K562 (cell line): ENCODE results near the gene RBMS1. TPM values are rescaled to one million over a fixed set of nuclear protein-coding genes. Genes with fewer than 3 reads are reported as not detected.

Experiments
- BRF1 ChIP-seq: IDR thresholded peaks from 3 replicates; pipeline ENCODE4 v1.6.1; 2011; ENCODE audit warnings: borderline replicate concordance, mild to moderate bottlenecking; ENCODE audit not compliant: insufficient read length; ENCODE audit errors: extremely low read depth
- E2F6 ChIP-seq, 2 experiments: IDR thresholded peaks; 2 replicates each; pipeline ENCODE4 v1.6.1; 2011; ENCODE audit warnings: borderline replicate concordance in 1 of 2, control low read depth in 1 of 2, low read depth in 1 of 2, low read length in 1 of 2, mild to moderate bottlenecking in 1 of 2, mixed read lengths in 1 of 2, moderate library complexity in 1 of 2; ENCODE audit not compliant: insufficient read depth in 1 of 2, insufficient read length in 1 of 2, poor library complexity in 1 of 2, severe bottlenecking in 1 of 2; ENCODE audit errors: extremely low read depth in 1 of 2
- FOSL1 ChIP-seq: fragments of 200-800 bp; sonication (Bioruptor generic); conservative IDR thresholded peaks from 2 replicates; pipeline ENCODE4 v1.6.1; 2016; ENCODE audit warnings: missing genetic modification characterization, missing compliant biosample characterization
- FOXA3 ChIP-seq, 2 experiments: fragments of 450-650 bp in 1 of 2; sonication (generic) in 1 of 2; formaldehyde crosslinking; IDR thresholded peaks in 1 of 2; conservative IDR thresholded peaks in 1 of 2; 2 replicates each; pipeline versions ENCODE4 v1.4.0 to v1.8.0; 2020 to 2022; ENCODE audit warnings: mild to moderate bottlenecking in 2 of 2, missing genetic modification reagents in 1 of 2
- HNRNPUL1 ChIP-seq: fragments of 200-400 bp; formaldehyde crosslinking; IDR thresholded peaks from 2 replicates; pipeline ENCODE4 v1.6.1; 2017; ENCODE audit warnings: low read length
- KAT8 ChIP-seq: fragments of 450-650 bp; IDR thresholded peaks from 2 replicates; pipeline ENCODE4 v1.6.1; 2016; ENCODE audit warnings: low read depth, mild to moderate bottlenecking
- LCOR ChIP-seq: sonication (generic); formaldehyde crosslinking; IDR thresholded peaks from 2 replicates; pipeline ENCODE4 v1.8.0; 2022; ENCODE audit warnings: mild to moderate bottlenecking, missing genetic modification reagents
- LEF1 ChIP-seq: fragments of 450-650 bp; IDR thresholded peaks from 2 replicates; pipeline ENCODE4 v1.6.1; 2016; ENCODE audit warnings: mild to moderate bottlenecking
- MXI1 ChIP-seq: IDR thresholded peaks from 2 replicates; pipeline ENCODE4 v1.6.1; 2011; ENCODE audit warnings: low read depth, mild to moderate bottlenecking, improper control_type of control experiment, low read length
- MYNN ChIP-seq, 2 experiments: sonication (generic); formaldehyde crosslinking in 1 of 2; IDR thresholded peaks; 2 replicates each; pipeline versions ENCODE4 v1.5.0 to v1.6.1; 2016 to 2020; ENCODE audit warnings: antibody characterized with exemption in 1 of 2, missing genetic modification reagents in 1 of 2
- NCOA4 ChIP-seq: fragments of 450-650 bp; IDR thresholded peaks from 2 replicates; pipeline ENCODE4 v1.6.1; 2018; ENCODE audit warnings: mild to moderate bottlenecking; ENCODE audit not compliant: partially characterized antibody
- PHB2 ChIP-seq: fragments of 450-650 bp; IDR thresholded peaks from 2 replicates; pipeline ENCODE4 v1.6.1; 2017; ENCODE audit warnings: low read depth
- PRDM10 ChIP-seq: fragments of 450-650 bp; IDR thresholded peaks from 2 replicates; pipeline ENCODE4 v1.6.1; 2018; ENCODE audit not compliant: partially characterized antibody
- RAD51 ChIP-seq: fragments of 450-650 bp; IDR thresholded peaks from 2 replicates; pipeline ENCODE4 v1.7.1; 2016; ENCODE audit warnings: low read depth, mild to moderate bottlenecking, borderline replicate concordance
- RCOR1 ChIP-seq, 2 experiments: IDR thresholded peaks; 2 replicates each; pipeline ENCODE4 v1.6.1; 2012; ENCODE audit warnings: low read depth in 2 of 2, low read length in 2 of 2, borderline replicate concordance in 1 of 2, improper control_type of control experiment in 1 of 2
- SMAD2 ChIP-seq: fragments of 150-350 bp; IDR thresholded peaks from 2 replicates; pipeline ENCODE4 v1.6.1; 2014; ENCODE audit warnings: low read depth, mild to moderate bottlenecking, low read length
- TOE1 ChIP-seq, 2 experiments: fragments of 450-650 bp in 1 of 2; sonication (generic) in 1 of 2; formaldehyde crosslinking in 1 of 2; IDR thresholded peaks; 2 replicates each; pipeline versions ENCODE4 v1.7.1 to v1.8.0; 2016 to 2022; ENCODE audit warnings: borderline replicate concordance in 2 of 2, mild to moderate bottlenecking in 2 of 2, antibody characterized with exemption in 1 of 2, inconsistent platforms in 1 of 2, low read depth in 1 of 2, missing genetic modification reagents in 1 of 2, moderate library complexity in 1 of 2
- USF2 ChIP-seq: sonication (generic); formaldehyde crosslinking; IDR thresholded peaks from 2 replicates; pipeline ENCODE4 v1.5.0; 2020; ENCODE audit warnings: missing genetic modification reagents
- XRCC3 ChIP-seq: fragments of 450-650 bp; IDR thresholded peaks from 2 replicates; pipeline ENCODE4 v1.6.1; 2017; ENCODE audit warnings: mild to moderate bottlenecking, moderate library complexity
- ZNF184 ChIP-seq: sonication (generic); formaldehyde crosslinking; IDR thresholded peaks from 2 replicates; pipeline ENCODE4 v1.5.0; 2020; ENCODE audit warnings: missing genetic modification reagents
- ZNF23 ChIP-seq: fragments of 250-450 bp; sonication (Bioruptor Pico); IDR thresholded peaks from 2 replicates; pipeline ENCODE4 v1.4.0; 2020; ENCODE audit warnings: mild to moderate bottlenecking
- ZNF717 ChIP-seq: fragments of 250-450 bp; sonication (Bioruptor Pico); IDR thresholded peaks from 2 replicates; pipeline ENCODE4 v1.5.0; 2021
- ZSCAN32 ChIP-seq: fragments of 450-650 bp; formaldehyde crosslinking; IDR thresholded peaks from 2 replicates; pipeline ENCODE4 v1.4.0; 2020; ENCODE audit warnings: mild to moderate bottlenecking, moderate library complexity
- polyA plus RNA-seq, 8 experiments: library from polyadenylated mRNA; depleted of rRNA in 4 of 8; stranded (reverse) in 5 of 8; unstranded in 3 of 8; fragments of >200 nt; fragmentation: Nextera tagmentation in 2 of 8; fragmentation: Illumina TruSeq in 1 of 8; extraction: Ambion mirVana in 2 of 8; extraction: Trizol in 1 of 8; gene quantifications; 2 replicates each; pipeline versions ENCODE4 v1.2.1 to v1.2.3, GENCODE V29; 2011 to 2014; ENCODE audit warnings: inconsistent platforms in 1 of 8, missing spikeins in 1 of 8
- total RNA-seq, 7 experiments: library from RNA; depleted of rRNA in 6 of 7; stranded (reverse); fragments of >200 nt in 6 of 7; fragmentation: Illumina TruSeq in 2 of 7; extraction: Trizol in 2 of 7; gene quantifications; 2 replicates each; pipeline versions ENCODE4 v1.2.1 to v1.2.3, GENCODE V29; 2011 to 2021; ENCODE audit warnings: low replicate concordance in 1 of 7

The RBMS1 gene
- total and polyA plus RNA-seq, 9 of the 15 experiments (the other 6 are each of a cell fraction or from before 2014, with no cell fraction given) = 0.04 to 0.31 (median 0.09) TPM; not detected in 6

- TF ChIP-seq E2F6 (IDR thresholded peaks at IDR 0.05; ENCODE audit: borderline replicate concordance in 1 of 2, extremely low read depth in 1 of 2, insufficient read depth in 1 of 2, insufficient read length in 1 of 2, low read depth in 1 of 2, low read length in 1 of 2, poor library complexity in 1 of 2, severe bottlenecking in 1 of 2) = peak; percentile 54 to 91
- no peak for TF ChIP-seq PRDM10
- TF ChIP-seq USF2 (CRISPR knock-in tag) = peak; percentile 84
- no peak for TF ChIP-seq FOXA3 (CRISPR knock-in tag; conservative IDR thresholded peaks at IDR 0.05 in 1 of 2, IDR thresholded peaks at IDR 0.05 in 1 of 2)
- no peak for TF ChIP-seq MXI1
- no peak for TF ChIP-seq XRCC3
- TF ChIP-seq KAT8 = no peak
- TF ChIP-seq ZNF184 (CRISPR knock-in tag) = no peak
- TF ChIP-seq HNRNPUL1 = no peak
- 0 out of 2 replicates have a peak, but pooled peaks have one; percentile 24 for TF ChIP-seq FOSL1
- no peak for TF ChIP-seq PHB2
- TF ChIP-seq ZNF23 = no peak
- TF ChIP-seq RCOR1 (IDR thresholded peaks at IDR 0.05; ENCODE audit: borderline replicate concordance in 1 of 2, low read depth in 2 of 2, low read length in 2 of 2) = no peak
- TF ChIP-seq TOE1 (IDR thresholded peaks at IDR 0.05; ENCODE audit: borderline replicate concordance) = peak; percentile 91
- TF ChIP-seq TOE1 (CRISPR knock-in tag; IDR thresholded peaks at IDR 0.05; ENCODE audit: borderline replicate concordance, low read depth) = no peak
- no peak for TF ChIP-seq ZNF717 (CRISPR knock-in tag)
- no peak for TF ChIP-seq BRF1
- TF ChIP-seq MYNN (IDR thresholded peaks at IDR 0.05) = no peak
- TF ChIP-seq MYNN (CRISPR knock-in tag; IDR thresholded peaks at IDR 0.05) = 0 out of 2 replicates have a peak, but pooled peaks have one; percentile 38
- TF ChIP-seq SMAD2 = no peak
- TF ChIP-seq ZSCAN32 = no peak
- TF ChIP-seq LCOR (CRISPR knock-in tag) = no peak; the same call in 1 of the 2 replicates
- TF ChIP-seq LEF1 = no peak
- TF ChIP-seq NCOA4 = no peak
- TF ChIP-seq RAD51 = peak; percentile 92
Observed at GRCh38 chr2:160269803-160270570, 223.6 kb downstream of the RBMS1 start (continued).
